AG10803 (cell line): ENCODE data around the gene GIPC1.
"Not testable (repeated sequence)": the region's sequence is repeated elsewhere in the genome, so short reads cannot be mapped to it uniquely, and the experiment has no call there.

Experiments used
- DNase-seq: peaks from one replicate; pipeline ENCODE4 v3.0.0; 2010; ENCODE audit warnings: low read depth
- H3K4me3 ChIP-seq: 2 replicates; pipeline ENCODE4 v1.5.1; 2011; ENCODE audit warnings: mild to moderate bottlenecking, low read length, control low read depth
- CTCF ChIP-seq: conservative IDR thresholded peaks from 2 replicates; pipeline ENCODE4 v1.5.1; 2011; ENCODE audit warnings: mild to moderate bottlenecking, low read length, control low read depth, inconsistent platforms

GIPC1 gene

GRCh38 chr19:14463747-14464146 lies 32.2 kb downstream of the GIPC1 start:
- DNase-seq = no peak
- H3K4me3 ChIP-seq = no peak overlapping the region
- no peak for TF ChIP-seq CTCF

GRCh38 chr19:14462401-14462800 lies 33.5 kb downstream of the GIPC1 start:
- not testable (repeated sequence) for H3K4me3 ChIP-seq, DNase-seq

- no peak for DNase-seq
- no peak overlapping the region for H3K4me3 ChIP-seq
- TF ChIP-seq CTCF = no peak
These were observed 35.0 kb downstream of the GIPC1 start for GRCh38 chr19:14460935-14461334.

- TF ChIP-seq CTCF = no peak
- no peak for DNase-seq
These were observed 36.2 kb downstream of the GIPC1 start for GRCh38 chr19:14459703-14460102.

GRCh38 chr19:14452303-14452702 lies 43.6 kb downstream of the GIPC1 start:
- DNase-seq, H3K4me3 ChIP-seq: not testable (repeated sequence)

More at GRCh38 chr19:14459703-14460102, 36.2 kb downstream of the GIPC1 start:
- H3K4me3 ChIP-seq = no peak overlapping the region

- H3K4me3 ChIP-seq = no peak overlapping the region
- TF ChIP-seq CTCF = no peak
- DNase-seq = no peak
These were observed 45.1 kb downstream of the GIPC1 start for GRCh38 chr19:14450876-14451275.

GRCh38 chr19:14450168-14450874 lies 45.6 kb downstream of the GIPC1 start:
- DNase-seq = no peak
- H3K4me3 ChIP-seq = no peak overlapping the region
- no peak for TF ChIP-seq CTCF

GRCh38 chr19:14449321-14449720 lies 46.6 kb downstream of the GIPC1 start:
- no peak for TF ChIP-seq CTCF
- DNase-seq = peak; percentile 18
- no peak overlapping the region for H3K4me3 ChIP-seq
